OCI-LY7 (cell line): ENCODE results near the gene PDE9A. TPM values are rescaled to one million over a fixed set of nuclear protein-coding genes. Genes with fewer than 3 reads are reported as not detected.

Experiments
- BruUV-seq: library from RNA; stranded (reverse); fragments of 400-500 nt; replicated peaks from 2 replicates; lab custom pipeline; 2021; lab: Mats Ljungman, UMichigan
- CTCF ChIA-PET: fragments of 300-600 bp; sonication (Branson Sonifier 250); formaldehyde crosslinking; loops from one replicate; lab custom pipeline; 2022; ENCODE audit warnings: antibody characterized with exemption; ENCODE audit not compliant: unreplicated experiment; lab: Charles Lee
- POLR2A ChIA-PET: fragments of 300-600 bp; sonication (Branson Sonifier 250); formaldehyde crosslinking; loops from one replicate; lab custom pipeline; 2022; ENCODE audit warnings: antibody characterized with exemption; lab: Charles Lee
- DNase-seq: peaks from one replicate; pipeline ENCODE4 v3.0.0-alpha.2; 2015; ENCODE audit warnings: low spot score
- H2AFZ ChIP-seq: fragments of 200-600 bp; sonication (generic), shearing (Covaris generic); 2 replicates; pipeline ENCODE4 v1.6.1; 2014; ENCODE audit warnings: mild to moderate bottlenecking, antibody characterized with exemption, low read length, moderate library complexity
- H3K27ac ChIP-seq: fragments of 200-600 bp; sonication (generic); 2 replicates; pipeline ENCODE4 v1.5.1; 2014; ENCODE audit warnings: mixed run types, low read depth, mild to moderate bottlenecking, moderate library complexity, low read length, inconsistent platforms; ENCODE audit not compliant: poor library complexity, severe bottlenecking
- H3K36me3 ChIP-seq: fragments of 200-600 bp; sonication (generic); 2 replicates; pipeline ENCODE4 v1.6.1; 2014; ENCODE audit warnings: mild to moderate bottlenecking, antibody characterized with exemption, low read length, moderate library complexity, mixed read lengths; ENCODE audit not compliant: insufficient read depth
- H3K4me1 ChIP-seq: fragments of 200-600 bp; sonication (generic); 2 replicates; pipeline ENCODE4 v1.5.1; 2014; ENCODE audit warnings: mild to moderate bottlenecking, low read length; ENCODE audit not compliant: insufficient read depth, poor library complexity, severe bottlenecking
- H3K4me2 ChIP-seq: fragments of 200-600 bp; sonication (generic); 2 replicates; pipeline ENCODE4 v1.6.1; 2014; ENCODE audit warnings: mild to moderate bottlenecking, low read length
- H3K4me3 ChIP-seq: fragments of 200-600 bp; sonication (generic); 2 replicates; pipeline ENCODE4 v1.5.1; 2014; ENCODE audit warnings: mild to moderate bottlenecking, low read depth, low read length; ENCODE audit not compliant: poor library complexity, severe bottlenecking
- H3K79me2 ChIP-seq: fragments of 200-600 bp; sonication (generic); 2 replicates; pipeline ENCODE4 v1.6.1; 2016; ENCODE audit warnings: low read depth, mild to moderate bottlenecking, low read length, moderate library complexity, mixed read lengths; ENCODE audit not compliant: insufficient read depth
- H3K9me2 ChIP-seq: fragments of 200-600 bp; sonication (generic); 2 replicates; pipeline ENCODE4 v1.6.1; 2016; ENCODE audit warnings: mild to moderate bottlenecking, low read length, mixed read lengths; ENCODE audit not compliant: insufficient read depth
- H3K9me3 ChIP-seq: fragments of 200-600 bp; sonication (generic); 2 replicates; pipeline ENCODE4 v1.6.1; 2014; ENCODE audit warnings: mild to moderate bottlenecking, mixed run types, low read length, mixed read lengths
- H4K20me1 ChIP-seq: fragments of 200-600 bp; sonication (generic); 2 replicates; pipeline ENCODE4 v1.6.1; 2014; ENCODE audit warnings: mild to moderate bottlenecking, antibody characterized with exemption, low read length, moderate library complexity, mixed read lengths; ENCODE audit not compliant: insufficient read depth
- EZH2phosphoT487 ChIP-seq: fragments of 200-600 bp; sonication (generic); IDR thresholded peaks from 2 replicates; pipeline ENCODE4 v1.6.1; 2018; ENCODE audit warnings: low read depth, borderline replicate concordance, mild to moderate bottlenecking, mixed run types, antibody characterized with exemption, low read length, moderate library complexity, mixed read lengths
- intact Hi-C: fragments of 100-400 bp; cut with micrococcal nuclease; formaldehyde crosslinking; loops from one replicate; pipeline ENCODE4 v1.10.0; 2022; ENCODE audit not compliant: unreplicated experiment
- total RNA-seq, 2 experiments: library from RNA; depleted of rRNA in 1 of 2; stranded (reverse); fragments of >200 nt in 1 of 2; shearing (Covaris generic) in 1 of 2; gene quantifications; 2 replicates each; pipeline ENCODE4 v1.2.3, GENCODE V29; 2014 to 2022
- TF ChIP-seq, protein P1 (sequence below): fragments of 200-600 bp; sonication (generic); conservative IDR thresholded peaks from 2 replicates; pipeline ENCODE4 v1.5.1; 2014; ENCODE audit warnings: mild to moderate bottlenecking, antibody characterized with exemption, low read length, moderate library complexity, mixed read lengths

Gene PDE9A
- total RNA-seq, 2 experiments from 2014 or later, result 11.4 to 22.4 TPM

DNA sequence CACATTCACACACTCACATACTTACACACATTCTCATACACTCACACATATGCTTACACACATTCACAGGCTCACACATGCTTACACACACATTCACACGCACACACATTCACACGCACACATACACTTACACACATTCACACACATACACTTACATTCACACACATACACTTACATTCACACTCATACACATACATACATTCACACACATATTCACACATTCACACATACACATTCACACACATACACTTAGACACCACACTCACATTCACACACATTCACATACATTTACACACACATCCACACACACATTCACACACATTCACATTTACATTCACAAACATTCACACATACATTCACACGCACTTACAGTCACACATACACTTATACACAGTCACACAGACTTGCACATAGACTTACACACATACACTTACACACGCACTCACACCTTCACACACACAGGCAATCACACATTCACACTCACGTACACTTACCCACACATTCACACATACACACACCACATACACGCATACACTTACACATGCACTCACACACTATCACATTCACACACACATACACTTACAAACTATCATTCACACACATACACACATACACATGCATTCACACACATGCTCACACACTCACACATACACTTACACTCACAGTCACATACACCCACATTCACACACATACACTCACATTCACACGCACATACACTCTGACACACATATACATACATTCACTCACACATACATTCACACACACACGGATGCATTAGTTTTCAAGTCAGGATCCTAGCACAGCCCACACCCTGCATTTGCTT lies 16.8 kb downstream of the PDE9A start:
- Histone ChIP-seq H4K20me1 (no peaks in the 10 kb centered on the region), H3K4me1 (peaks cover 54% of the 10 kb centered on the region), H3K9me2 (no peaks in the 10 kb centered on the region), H3K9me3 (no peaks in the 10 kb centered on the region), H3K4me2 (peak overlapping the region; percentile 65), H3K36me3 (no peaks in the 10 kb centered on the region), H2AFZ (no peak overlapping the region), H3K27ac (peak overlapping the region; percentile 49), H3K4me3 (peak overlapping the region; percentile 34), H3K79me2 (peaks cover 9% of the 10 kb centered on the region; the same call in 1 of the 2 replicates)
- no TSS peak for BruUV-seq
- TF ChIP-seq EZH2phosphoT487, result no peak
- TF ChIP-seq, protein P1, sequence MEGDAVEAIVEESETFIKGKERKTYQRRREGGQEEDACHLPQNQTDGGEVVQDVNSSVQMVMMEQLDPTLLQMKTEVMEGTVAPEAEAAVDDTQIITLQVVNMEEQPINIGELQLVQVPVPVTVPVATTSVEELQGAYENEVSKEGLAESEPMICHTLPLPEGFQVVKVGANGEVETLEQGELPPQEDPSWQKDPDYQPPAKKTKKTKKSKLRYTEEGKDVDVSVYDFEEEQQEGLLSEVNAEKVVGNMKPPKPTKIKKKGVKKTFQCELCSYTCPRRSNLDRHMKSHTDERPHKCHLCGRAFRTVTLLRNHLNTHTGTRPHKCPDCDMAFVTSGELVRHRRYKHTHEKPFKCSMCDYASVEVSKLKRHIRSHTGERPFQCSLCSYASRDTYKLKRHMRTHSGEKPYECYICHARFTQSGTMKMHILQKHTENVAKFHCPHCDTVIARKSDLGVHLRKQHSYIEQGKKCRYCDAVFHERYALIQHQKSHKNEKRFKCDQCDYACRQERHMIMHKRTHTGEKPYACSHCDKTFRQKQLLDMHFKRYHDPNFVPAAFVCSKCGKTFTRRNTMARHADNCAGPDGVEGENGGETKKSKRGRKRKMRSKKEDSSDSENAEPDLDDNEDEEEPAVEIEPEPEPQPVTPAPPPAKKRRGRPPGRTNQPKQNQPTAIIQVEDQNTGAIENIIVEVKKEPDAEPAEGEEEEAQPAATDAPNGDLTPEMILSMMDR, result no peak
- ChIA-PET POLR2A (interaction anchor here (0.6 kb wide), 1 partner anchor 143 kb away, joined by 3 read pairs; no protein-coding TSS in a partner anchor), CTCF (no interaction called here)
- intact Hi-C loops, result no loop called here
- no peak for DNase-seq

GRCh38 chr21:42670884-42671283 lies 17.5 kb downstream of the PDE9A start:
- TF ChIP-seq, protein P1, result no peak
- TF ChIP-seq EZH2phosphoT487, result no peak
- intact Hi-C loops, result no loop called here
- peak overlapping the region; percentile 34 for H3K4me3 ChIP-seq
- H3K9me3 ChIP-seq, result no peaks in the 10 kb centered on the region
- peak overlapping the region; percentile 30; the same call in 1 of the 2 replicates for H2AFZ ChIP-seq
- H4K20me1 ChIP-seq, result no peaks in the 10 kb centered on the region
- H3K4me1 ChIP-seq, result peaks cover 50% of the 10 kb centered on the region
- H3K9me2 ChIP-seq, result no peaks in the 10 kb centered on the region
- ChIA-PET POLR2A (interaction anchor here (0.6 to 1.4 kb wide), 2 partner anchors 11 to 142 kb away, joined by 3 to 6 read pairs; no protein-coding TSS in a partner anchor), CTCF (no interaction called here)
- peaks cover 9% of the 10 kb centered on the region; the same call in 1 of the 2 replicates for H3K79me2 ChIP-seq
- no peaks in the 10 kb centered on the region for H3K36me3 ChIP-seq
- peak overlapping the region; percentile 65 for H3K4me2 ChIP-seq
- BruUV-seq, result TSS peak; percentile 41
- peak; percentile 61 for DNase-seq
- peak overlapping the region; percentile 49 for H3K27ac ChIP-seq
